Heart right ventricle (tissue), 16 donors: Measurements from ENCODE around the gene APBB3. TPM values are rescaled to one million over a fixed set of nuclear protein-coding genes. Genes with fewer than 3 reads are reported as not detected.

Experiments used
- ATAC-seq, 8 donors: fragments of 200-7000 bp; cut with Tn5 transposase; one replicate each; pipeline ENCODE4 v1.9.1; 2020; ENCODE audit warnings: mild to moderate bottlenecking in 8 of 8, moderate library complexity in 8 of 8, moderate number of reproducible peaks in 1 of 8
- DNase-seq, 2 donors: peaks; one replicate each; pipeline ENCODE4 v3.0.0-alpha.2; 2020
- H3K27ac ChIP-seq, 10 donors: fragments of 200-600 bp; sonication (generic) in 2 of 10; one replicate each; pipeline versions ENCODE4 v1.5.0 to v1.8.0; 2020 to 2022; ENCODE audit warnings: mild to moderate bottlenecking in 3 of 10
- H3K27me3 ChIP-seq, 7 donors: fragments of 200-600 bp; one replicate each; pipeline ENCODE4 v1.8.0; 2021 to 2022; ENCODE audit warnings: mild to moderate bottlenecking in 2 of 7
- H3K36me3 ChIP-seq, 9 donors: fragments of 200-600 bp; sonication (generic) in 1 of 9; one replicate each; pipeline versions ENCODE4 v1.5.0 to v1.8.0; 2020 to 2022; ENCODE audit warnings: mild to moderate bottlenecking in 2 of 9
- H3K4me1 ChIP-seq, 9 donors: fragments of 200-600 bp; sonication (generic) in 1 of 9; one replicate each; pipeline versions ENCODE4 v1.5.0 to v1.8.0; 2020 to 2022; ENCODE audit warnings: mild to moderate bottlenecking in 4 of 9
- H3K4me3 ChIP-seq, 10 donors: fragments of 200-600 bp; sonication (generic) in 2 of 10; one replicate each; pipeline versions ENCODE4 v1.5.0 to v1.8.0; 2020 to 2022; ENCODE audit warnings: mild to moderate bottlenecking in 7 of 10, moderate library complexity in 2 of 10
- H3K9me3 ChIP-seq, 11 donors: fragments of 200-600 bp in 10 of 11; sonication (generic) in 2 of 11; one replicate each; pipeline versions ENCODE4 v1.5.0 to v1.8.0; 2013 to 2022; ENCODE audit warnings: mild to moderate bottlenecking in 2 of 11, control low read depth in 1 of 11, moderate library complexity in 1 of 11
- WGBS, 2 donors: extraction: QIAGEN DNeasy Blood & Tissue Kit; methylation state at CpG; one replicate each; pipeline ENCODE4 v1.1.7; 2013; ENCODE audit warnings: inconsistent platforms in 1 of 2; 5-methylcytosine and 5-hydroxymethylcytosine counted together
- intact Hi-C, 10 donors: fragments of 100-400 bp; cut with DNase I; formaldehyde crosslinking; loops; one replicate each; pipeline versions ENCODE4 v1.11.1 to v1.14.2; 2022
- polyA plus RNA-seq, 2 donors: library from polyadenylated mRNA; stranded (reverse); fragments of 200-250 nt; gene quantifications; one replicate each; pipeline ENCODE4 v1.2.3, GENCODE V29; 2013
- total RNA-seq, 10 donors: library from RNA; stranded (reverse); fragmentation: NEBNext Ultra II Directional in 3 of 10; extraction: Animal tissue kit (Norgen Biotek cat#: 25700) in 3 of 10; gene quantifications; one replicate each; pipeline versions ENCODE4 v1.2.1 to v1.2.4, GENCODE V29; 2021 to 2023
- TF ChIP-seq, protein P1 (sequence below), 9 donors: fragments of 200-600 bp; sonication (generic) in 2 of 9; IDR thresholded peaks; one replicate each; pipeline versions ENCODE4 v1.5.0 to v1.8.0; 2021 to 2022; ENCODE audit warnings: antibody characterized with exemption in 9 of 9, mild to moderate bottlenecking in 5 of 9, moderate library complexity in 1 of 9
- donor health status: Arrhythmogenic right ventricular cardiomyopathy.
- donor health status: ischemic (EF 13 %, LVEDD 7.1; RV severe dilation, severe dysfunction).
- donor health status: healthy with polysubstance abuse.
- donor health status: DM: no; HTN: yes; CAD: no.
- donor health status: DM: no; HTN: no; CAD: no.
- donor health status: ischemic (EF 25% LVEDD 6.9; RV normal size, moderate dysfunction).
- donor health status: ischemic (EF 25% LVEDD 5.7; RV mildly dilated, moderate dysfunction).
- donor health status: healthy.
- donor health status: DM: yes; HTN: yes; CAD: no.
- donor health status: Ischemic cardiomyopathy.
- donor health status: ischemic (EF 35%, LVEDD 5.7; RV mildly dilated, moderate dysfunction).
- donor health status: nonischemic (EF 11% LVEDD 7.7; RV severe dilation, severe dysfunction).
- donor health status: DM: yes; HTN: yes; CAD: no.
- donor health status: PGD.
- donor health status: ischemic (EF 29% LVEDD 5.4; RV normal size, mild dysfunction).
- donor health status: nonischemic (EF 23%, LVEDD 6.1; RV moderate dilation, normal function).

The APBB3 gene
- total and polyA plus RNA-seq, 12 donors, result 6.9 to 31.3 (median 13.3) TPM

DNA sequence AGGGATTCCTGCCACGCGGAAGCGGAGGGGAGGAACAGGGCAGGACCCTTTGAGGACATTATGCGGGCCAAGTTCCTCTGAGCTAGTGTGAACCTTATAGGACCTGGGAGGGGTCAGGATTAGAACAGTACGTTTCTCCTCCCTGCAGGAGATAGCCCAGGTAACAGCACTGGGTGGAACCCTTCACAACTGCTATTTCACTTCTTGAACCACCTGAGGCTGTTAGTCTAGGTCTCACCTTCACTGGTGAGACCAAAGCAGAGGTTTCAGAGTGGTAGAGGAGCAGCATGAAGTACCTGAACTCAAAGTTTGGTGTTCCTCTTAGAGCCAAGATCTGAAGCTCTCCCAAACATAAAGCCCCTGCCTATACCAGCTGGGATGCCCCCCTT is 16.1 kb downstream of the APBB3 start:
- peak overlapping the region; percentile 77 to 97 (median 94) for H3K27ac ChIP-seq
- ATAC-seq (peak in 3 of 8 donors; percentile 52 to 71 (median 54)), DNase-seq (no peak)
- peaks cover 0 to 65% (median 18%) of the 10 kb centered on the region in 9 donors for H3K36me3 ChIP-seq
- peaks cover 27 to 57% (median 51%) of the 10 kb centered on the region in 9 donors for H3K4me1 ChIP-seq
- 0 to 3% methylated on average over 5 of the region's 5 CpGs for WGBS, 2 donors
- intact Hi-C loops, result loop anchor here in 8 of 10 donors (2.0 to 10.0 kb wide), 6 partner anchors 84 to 146 kb away; partner anchors contain the start of genes TMCO6 (in 5 of the 8), IK (in 2 of the 8), NDUFA2 (in 2 of the 8) and ANKHD1 (in 1 of the 8)
- no peaks in the 10 kb centered on the region for H3K9me3 ChIP-seq
- no peaks in the 10 kb centered on the region for H3K27me3 ChIP-seq
- H3K4me3 ChIP-seq, result peak overlapping the region in 9 of 10 donors; percentile 35 to 64 (median 57)
- TF ChIP-seq, protein P1, sequence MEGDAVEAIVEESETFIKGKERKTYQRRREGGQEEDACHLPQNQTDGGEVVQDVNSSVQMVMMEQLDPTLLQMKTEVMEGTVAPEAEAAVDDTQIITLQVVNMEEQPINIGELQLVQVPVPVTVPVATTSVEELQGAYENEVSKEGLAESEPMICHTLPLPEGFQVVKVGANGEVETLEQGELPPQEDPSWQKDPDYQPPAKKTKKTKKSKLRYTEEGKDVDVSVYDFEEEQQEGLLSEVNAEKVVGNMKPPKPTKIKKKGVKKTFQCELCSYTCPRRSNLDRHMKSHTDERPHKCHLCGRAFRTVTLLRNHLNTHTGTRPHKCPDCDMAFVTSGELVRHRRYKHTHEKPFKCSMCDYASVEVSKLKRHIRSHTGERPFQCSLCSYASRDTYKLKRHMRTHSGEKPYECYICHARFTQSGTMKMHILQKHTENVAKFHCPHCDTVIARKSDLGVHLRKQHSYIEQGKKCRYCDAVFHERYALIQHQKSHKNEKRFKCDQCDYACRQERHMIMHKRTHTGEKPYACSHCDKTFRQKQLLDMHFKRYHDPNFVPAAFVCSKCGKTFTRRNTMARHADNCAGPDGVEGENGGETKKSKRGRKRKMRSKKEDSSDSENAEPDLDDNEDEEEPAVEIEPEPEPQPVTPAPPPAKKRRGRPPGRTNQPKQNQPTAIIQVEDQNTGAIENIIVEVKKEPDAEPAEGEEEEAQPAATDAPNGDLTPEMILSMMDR (IDR thresholded peaks at IDR 0.05), result no peak

DNA sequence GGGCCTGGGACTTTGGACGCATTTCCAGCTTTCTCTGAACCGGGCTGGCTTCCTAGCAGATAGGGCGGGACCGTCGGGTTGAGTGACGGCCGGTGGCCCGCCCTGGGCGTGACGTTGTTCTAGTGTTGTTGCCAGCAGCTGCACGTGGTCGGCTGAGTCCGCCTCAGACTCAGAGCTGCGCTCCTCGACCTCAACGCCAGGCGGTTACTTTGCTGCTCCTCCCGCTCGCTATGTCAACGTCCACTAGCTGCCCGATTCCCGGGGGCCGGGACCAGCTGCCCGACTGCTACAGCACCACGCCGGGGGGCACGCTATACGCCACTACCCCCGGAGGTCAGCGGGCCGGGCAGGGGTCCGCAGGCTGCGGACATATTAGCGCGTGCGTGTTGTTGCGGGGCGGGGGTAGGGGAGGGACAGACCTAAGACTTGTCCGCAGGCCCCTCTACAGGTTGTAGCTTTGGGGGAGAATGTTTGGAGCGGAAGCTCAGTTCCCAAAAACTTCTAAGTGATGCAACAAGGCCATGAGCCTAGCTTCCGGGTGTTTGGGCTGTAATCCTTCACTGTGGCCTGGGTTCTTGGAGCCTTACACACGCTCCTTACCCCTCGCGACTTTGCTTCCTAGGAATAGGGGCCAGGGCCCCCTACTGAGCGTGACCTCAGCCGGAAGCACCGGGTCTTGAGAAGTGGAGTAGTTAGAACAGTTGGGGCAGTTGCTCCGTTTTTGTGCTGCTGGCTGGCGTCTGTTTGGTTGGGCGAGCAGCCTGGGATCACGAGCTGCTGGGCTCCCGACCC is 16.7 kb downstream of the APBB3 start, which contains the start of gene EIF4EBP3:
EIF4EBP3 (plus strand) TSS at position 155 of the 792 bp plus-strand sequence; CDS start at position 231, 76 bp downstream.
- H3K27ac ChIP-seq, result peak within 1 kb of the TSS; percentile 77 to 97 (median 94)
- WGBS, 2 donors, result 2 to 3% methylated on average over 52 of the region's 52 CpGs
- intact Hi-C loops, result loop anchor here in 8 of 10 donors (1.0 to 10.0 kb wide), 7 partner anchors 17 to 145 kb away; partner anchors contain the start of genes TMCO6 (in 5 of the 8), IK (in 2 of the 8), NDUFA2 (in 2 of the 8) and ANKHD1 (in 1 of the 8)
- H3K36me3 ChIP-seq, result peaks cover 0 to 65% (median 18%) of the 10 kb centered on the region in 9 donors
- DNase-seq, result peak; percentile 98
- H3K4me3 ChIP-seq, result peak within 1 kb of the TSS in 9 of 10 donors; percentile 35 to 64 (median 57)
- peaks cover 27 to 53% (median 46%) of the 10 kb centered on the region in 9 donors for H3K4me1 ChIP-seq
- no peaks in the 10 kb centered on the region for H3K27me3 ChIP-seq
- no peaks in the 10 kb centered on the region for H3K9me3 ChIP-seq
- ATAC-seq, result peak; percentile 93 to 96 (median 96)
- TF ChIP-seq, protein P1 (IDR thresholded peaks at IDR 0.05), result peak; percentile 46 to 78 (median 60)

DNA sequence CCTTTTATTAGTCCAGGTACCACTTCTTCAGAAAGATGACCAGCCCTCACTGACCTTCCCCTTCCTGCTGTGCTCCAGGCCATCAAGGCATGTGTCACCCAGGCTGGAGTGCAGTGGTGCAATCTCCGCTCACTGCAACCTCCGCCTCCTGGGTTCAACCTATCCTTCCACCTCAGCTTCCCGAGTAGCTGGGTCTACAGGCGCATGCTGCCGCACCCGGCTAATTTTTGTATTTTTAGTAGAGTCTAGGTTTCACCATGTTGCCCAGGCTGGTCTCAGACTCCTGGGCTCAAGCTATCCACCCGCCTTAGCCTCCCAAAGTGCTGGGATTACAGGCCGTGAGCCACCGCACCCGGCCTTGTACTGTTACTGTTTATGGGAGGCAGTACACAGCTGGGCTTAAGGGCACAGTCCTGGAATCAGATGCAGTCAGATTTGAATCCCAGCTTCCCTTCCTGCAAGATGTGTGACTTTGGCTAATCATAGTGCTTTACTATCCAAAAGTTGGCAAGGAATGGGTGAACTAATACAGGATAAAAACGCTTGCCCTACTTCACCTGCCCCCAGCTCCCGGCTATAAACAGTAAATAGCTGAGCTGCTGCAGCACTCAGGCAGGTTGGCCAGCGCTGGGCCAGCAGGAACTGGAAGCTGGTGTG is 17.4 kb downstream of the APBB3 start:
- ATAC-seq, result peak in 6 of 8 donors; percentile 0 to 37 (median 2)
- WGBS, 2 donors, result 43 to 48% methylated on average over 13 of the region's 13 CpGs
- TF ChIP-seq, protein P1 (IDR thresholded peaks at IDR 0.05), result no peak
- intact Hi-C loops, result loop anchor here in 8 of 10 donors (1.0 to 10.0 kb wide), 6 partner anchors 17 to 145 kb away; partner anchors contain the start of genes TMCO6 (in 4 of the 8), IK (in 2 of the 8), NDUFA2 (in 2 of the 8) and ANKHD1 (in 1 of the 8)
- Histone ChIP-seq H3K4me1 (peaks cover 27 to 53% (median 46%) of the 10 kb centered on the region in 9 donors), H3K27ac (peak overlapping the region; percentile 19 to 97 (median 94)), H3K27me3 (no peaks in the 10 kb centered on the region), H3K4me3 (peak overlapping the region in 9 of 10 donors; percentile 35 to 64 (median 57)), H3K36me3 (peaks cover 0 to 65% (median 21%) of the 10 kb centered on the region in 9 donors), H3K9me3 (no peaks in the 10 kb centered on the region)
- no peak for DNase-seq
